Measurements from ENCODE around the gene TMEM178B. TPM values are rescaled to one million over a fixed set of nuclear protein-coding genes. Genes with fewer than 3 reads are reported as not detected.

The TMEM178B gene
- total RNA-seq, 3 donors from 2014 or later (not counting 1 experiment from before 2014, with no cell fraction given): not detected

- ATAC-seq (no peak), DNase-seq (no peak)
- intact Hi-C loops (cut with micrococcal nuclease): no loop called here
- no peak for TF ChIP-seq CTCF (IDR thresholded peaks at IDR 0.05)
- H3K4me1 Mint-ChIP-seq: no peaks in the 10 kb centered on the region
- H3K36me3 ChIP-seq (ENCODE audit: control insufficient read depth, insufficient read depth, low read length): no peaks in the 10 kb centered on the region
- H3K27me3 Mint-ChIP-seq (ENCODE audit: low read depth in 2 of 2): peaks cover 34 to 51% of the 10 kb centered on the region in 2 donors
- no peak overlapping the region for H3K4me3 ChIP-seq (ENCODE audit: low read length)
- H3K36me3 Mint-ChIP-seq: peaks cover 6% of the 10 kb centered on the region
- H3K27me3 ChIP-seq (ENCODE audit: control insufficient read depth, insufficient read depth, low read length): no peaks in the 10 kb centered on the region
- no peaks in the 10 kb centered on the region for H3K9me3 ChIP-seq (ENCODE audit: control insufficient read depth, insufficient read depth, low read length)
- H3K9me3 Mint-ChIP-seq: no peaks in the 10 kb centered on the region
- H3K27ac Mint-ChIP-seq: no peak overlapping the region
- no peak overlapping the region for H3K27ac ChIP-seq (ENCODE audit: low read length)
- H3K4me3 Mint-ChIP-seq: no peak overlapping the region
- no peaks in the 10 kb centered on the region for H3K4me1 ChIP-seq (ENCODE audit: control insufficient read depth, insufficient read depth, low read length)
Measured at GRCh38 chr7:141427134-141427533, 353.3 kb downstream of the TMEM178B start.

GRCh38 chr7:141430455-141431139, 356.7 kb downstream of the TMEM178B start:
- ATAC-seq: no peak
- Histone ChIP-seq H3K27ac (ENCODE audit: low read length) (no peak overlapping the region), H3K4me3 (ENCODE audit: low read length) (no peak overlapping the region), H3K4me1 (ENCODE audit: control insufficient read depth, insufficient read depth, low read length) (no peaks in the 10 kb centered on the region), H3K9me3 (ENCODE audit: control insufficient read depth, insufficient read depth, low read length) (no peaks in the 10 kb centered on the region), H3K36me3 (ENCODE audit: control insufficient read depth, insufficient read depth, low read length) (no peaks in the 10 kb centered on the region), H3K27me3 (ENCODE audit: control insufficient read depth, insufficient read depth, low read length) (no peaks in the 10 kb centered on the region)
- intact Hi-C loops (cut with micrococcal nuclease): no loop called here
- Mint-ChIP-seq H3K4me1 (no peaks in the 10 kb centered on the region), H3K4me3 (no peak overlapping the region), H3K27ac (no peak overlapping the region), H3K27me3 (ENCODE audit: low read depth in 2 of 2) (peaks cover 29 to 66% of the 10 kb centered on the region in 2 donors), H3K36me3 (peaks cover 6% of the 10 kb centered on the region), H3K9me3 (no peaks in the 10 kb centered on the region)
- DNase-seq: no peak
- WGBS (ENCODE audit: insufficient coverage): 50% methylated on average over 12 of the region's 12 CpGs
- no peak for TF ChIP-seq CTCF (IDR thresholded peaks at IDR 0.05)

- no peaks in the 10 kb centered on the region for H3K36me3 ChIP-seq (ENCODE audit: control insufficient read depth, insufficient read depth, low read length)
- H3K27ac Mint-ChIP-seq: no peak overlapping the region
- no peaks in the 10 kb centered on the region for H3K9me3 Mint-ChIP-seq
- H3K4me1 Mint-ChIP-seq: no peaks in the 10 kb centered on the region
- 74% methylated on average over 2 of the region's 2 CpGs for WGBS (ENCODE audit: insufficient coverage)
- H3K27me3 Mint-ChIP-seq (ENCODE audit: low read depth in 2 of 2): peaks cover 28 to 61% of the 10 kb centered on the region in 2 donors
- H3K4me1 ChIP-seq (ENCODE audit: control insufficient read depth, insufficient read depth, low read length): no peaks in the 10 kb centered on the region
- no peaks in the 10 kb centered on the region for H3K9me3 ChIP-seq (ENCODE audit: control insufficient read depth, insufficient read depth, low read length)
- H3K4me3 ChIP-seq (ENCODE audit: low read length): no peak overlapping the region
- no peak for DNase-seq
- no peak for TF ChIP-seq CTCF (IDR thresholded peaks at IDR 0.05)
- no peak overlapping the region for H3K27ac ChIP-seq (ENCODE audit: low read length)
- no peak for ATAC-seq
- intact Hi-C loops (cut with micrococcal nuclease): no loop called here
- no peaks in the 10 kb centered on the region for H3K27me3 ChIP-seq (ENCODE audit: control insufficient read depth, insufficient read depth, low read length)
- no peak overlapping the region for H3K4me3 Mint-ChIP-seq
- peaks cover 6% of the 10 kb centered on the region for H3K36me3 Mint-ChIP-seq
Measured at GRCh38 chr7:141431140-141431479, 357.2 kb downstream of the TMEM178B start.

- H3K36me3 Mint-ChIP-seq: peaks cover 6% of the 10 kb centered on the region
Measured at GRCh38 chr7:141431711-141432110, 357.8 kb downstream of the TMEM178B start.

More at GRCh38 chr7:141431711-141432110, 357.8 kb downstream of the TMEM178B start:
- Histone ChIP-seq H3K4me1 (ENCODE audit: control insufficient read depth, insufficient read depth, low read length) (no peaks in the 10 kb centered on the region), H3K27ac (ENCODE audit: low read length) (no peak overlapping the region), H3K27me3 (ENCODE audit: control insufficient read depth, insufficient read depth, low read length) (no peaks in the 10 kb centered on the region), H3K4me3 (ENCODE audit: low read length) (no peak overlapping the region), H3K9me3 (ENCODE audit: control insufficient read depth, insufficient read depth, low read length) (no peaks in the 10 kb centered on the region), H3K36me3 (ENCODE audit: control insufficient read depth, insufficient read depth, low read length) (no peaks in the 10 kb centered on the region)
- WGBS (ENCODE audit: insufficient coverage): 87% methylated on average over 1 of the region's 1 CpG
- Mint-ChIP-seq H3K4me3 (no peak overlapping the region), H3K9me3 (no peaks in the 10 kb centered on the region), H3K4me1 (no peaks in the 10 kb centered on the region), H3K27ac (no peak overlapping the region), H3K27me3 (ENCODE audit: low read depth in 2 of 2) (peaks cover 29 to 55% of the 10 kb centered on the region in 2 donors)
- DNase-seq: no peak
- ATAC-seq: no peak
- TF ChIP-seq CTCF (IDR thresholded peaks at IDR 0.05): no peak
- intact Hi-C loops (cut with micrococcal nuclease): no loop called here

All from natural killer cell (primary cell).